Measurements from ENCODE around the gene TLNRD1.

Gene TLNRD1

GRCh38 chr15:81031203-81031602 is 30.5 kb downstream of the TLNRD1 start:
- Histone ChIP-seq H3K9ac (ENCODE audit: low read length) (no peak overlapping the region), H3K4me3 (ENCODE audit: low read length) (no peak overlapping the region), H2AFZ (ENCODE audit: low read length) (no peak overlapping the region), H3K79me2 (ENCODE audit: low read length) (no peaks in the 10 kb centered on the region), H3K27ac (ENCODE audit: low read length) (no peak overlapping the region), H3K9me3 (replicated peaks; ENCODE audit: insufficient read depth, low read length) (no peaks in the 10 kb centered on the region), H3K4me2 (ENCODE audit: low read depth, low read length) (no peak overlapping the region), H4K20me1 (ENCODE audit: insufficient read depth, low read length) (no peaks in the 10 kb centered on the region), H3K9me2 (replicated peaks; ENCODE audit: insufficient read depth, low read length) (no peaks in the 10 kb centered on the region), H3K27me3 (replicated peaks; ENCODE audit: insufficient read depth, low read length) (no peaks in the 10 kb centered on the region), H3K4me1 (ENCODE audit: low read length) (peaks cover 6% of the 10 kb centered on the region; the same call in 1 of the 2 replicates), H3K36me3 (replicated peaks; ENCODE audit: insufficient read depth, low read length) (no peaks in the 10 kb centered on the region), H3F3A (ENCODE audit: insufficient read depth, low read length) (no peaks in the 10 kb centered on the region)
- no peak for DNase-seq
- TF ChIP-seq, protein P1, sequence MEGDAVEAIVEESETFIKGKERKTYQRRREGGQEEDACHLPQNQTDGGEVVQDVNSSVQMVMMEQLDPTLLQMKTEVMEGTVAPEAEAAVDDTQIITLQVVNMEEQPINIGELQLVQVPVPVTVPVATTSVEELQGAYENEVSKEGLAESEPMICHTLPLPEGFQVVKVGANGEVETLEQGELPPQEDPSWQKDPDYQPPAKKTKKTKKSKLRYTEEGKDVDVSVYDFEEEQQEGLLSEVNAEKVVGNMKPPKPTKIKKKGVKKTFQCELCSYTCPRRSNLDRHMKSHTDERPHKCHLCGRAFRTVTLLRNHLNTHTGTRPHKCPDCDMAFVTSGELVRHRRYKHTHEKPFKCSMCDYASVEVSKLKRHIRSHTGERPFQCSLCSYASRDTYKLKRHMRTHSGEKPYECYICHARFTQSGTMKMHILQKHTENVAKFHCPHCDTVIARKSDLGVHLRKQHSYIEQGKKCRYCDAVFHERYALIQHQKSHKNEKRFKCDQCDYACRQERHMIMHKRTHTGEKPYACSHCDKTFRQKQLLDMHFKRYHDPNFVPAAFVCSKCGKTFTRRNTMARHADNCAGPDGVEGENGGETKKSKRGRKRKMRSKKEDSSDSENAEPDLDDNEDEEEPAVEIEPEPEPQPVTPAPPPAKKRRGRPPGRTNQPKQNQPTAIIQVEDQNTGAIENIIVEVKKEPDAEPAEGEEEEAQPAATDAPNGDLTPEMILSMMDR (IDR thresholded peaks at IDR 0.05; ENCODE audit: low read length): no peak
- TF ChIP-seq EZH2 (optimal IDR thresholded peaks at IDR 0.05; ENCODE audit: low read depth, low read length): no peak
- no peak for TF ChIP-seq EZH2phosphoT487 (IDR thresholded peaks at IDR 0.05; ENCODE audit: low read length)

GRCh38 chr15:81032355-81032754 is 31.6 kb downstream of the TLNRD1 start:
- Histone ChIP-seq H3F3A (ENCODE audit: insufficient read depth, low read length) (no peaks in the 10 kb centered on the region), H3K9ac (ENCODE audit: low read length) (no peak overlapping the region)

DNA sequence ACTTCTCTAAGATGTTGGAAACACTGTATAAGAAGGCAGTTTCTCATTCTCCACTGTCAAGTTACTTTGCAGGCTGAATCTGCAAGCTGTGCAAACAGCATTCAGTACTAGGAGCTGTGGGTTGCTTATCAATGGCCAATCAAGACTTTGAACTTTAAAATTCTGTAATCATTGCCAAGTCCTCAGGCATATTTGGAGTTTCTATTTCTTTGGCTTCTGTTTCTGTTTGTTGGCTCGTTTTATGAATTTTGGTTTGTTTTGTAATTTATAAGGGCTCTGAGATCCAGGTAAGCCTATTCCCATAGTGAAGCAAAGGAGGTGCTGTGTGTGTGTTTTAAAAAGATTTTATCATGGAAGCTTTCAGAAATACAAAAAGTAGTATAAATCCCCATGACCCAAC is 32.1 kb downstream of the TLNRD1 start:
- H3K4me2 ChIP-seq (ENCODE audit: low read depth, low read length): no peak overlapping the region
- H3K9me3 ChIP-seq (replicated peaks; ENCODE audit: insufficient read depth, low read length): no peaks in the 10 kb centered on the region
- DNase-seq: no peak
- TF ChIP-seq, protein P1 (IDR thresholded peaks at IDR 0.05; ENCODE audit: low read length): no peak
- TF ChIP-seq EZH2phosphoT487 (IDR thresholded peaks at IDR 0.05; ENCODE audit: low read length): no peak
- no peak for TF ChIP-seq EZH2 (optimal IDR thresholded peaks at IDR 0.05; ENCODE audit: low read depth, low read length)
- no peaks in the 10 kb centered on the region for H3K79me2 ChIP-seq (ENCODE audit: low read length)
- H3K4me3 ChIP-seq (ENCODE audit: low read length): no peak overlapping the region
- H3K9me2 ChIP-seq (replicated peaks; ENCODE audit: insufficient read depth, low read length): no peaks in the 10 kb centered on the region
- H2AFZ ChIP-seq (ENCODE audit: low read length): no peak overlapping the region
- no peak overlapping the region for H3K9ac ChIP-seq (ENCODE audit: low read length)
- H4K20me1 ChIP-seq (ENCODE audit: insufficient read depth, low read length): no peaks in the 10 kb centered on the region
- no peaks in the 10 kb centered on the region for H3K36me3 ChIP-seq (replicated peaks; ENCODE audit: insufficient read depth, low read length)
- peaks cover 6% of the 10 kb centered on the region; the same call in 1 of the 2 replicates for H3K4me1 ChIP-seq (ENCODE audit: low read length)
- H3K27me3 ChIP-seq (replicated peaks; ENCODE audit: insufficient read depth, low read length): no peaks in the 10 kb centered on the region
- H3K27ac ChIP-seq (ENCODE audit: low read length): no peak overlapping the region
- H3F3A ChIP-seq (ENCODE audit: insufficient read depth, low read length): no peaks in the 10 kb centered on the region

More at GRCh38 chr15:81032355-81032754, 31.6 kb downstream of the TLNRD1 start:
- Histone ChIP-seq H3K4me1 (ENCODE audit: low read length) (peaks cover 6% of the 10 kb centered on the region; the same call in 1 of the 2 replicates), H3K36me3 (replicated peaks; ENCODE audit: insufficient read depth, low read length) (no peaks in the 10 kb centered on the region), H3K79me2 (ENCODE audit: low read length) (no peaks in the 10 kb centered on the region), H2AFZ (ENCODE audit: low read length) (no peak overlapping the region), H3K27ac (ENCODE audit: low read length) (no peak overlapping the region), H3K9me3 (replicated peaks; ENCODE audit: insufficient read depth, low read length) (no peaks in the 10 kb centered on the region), H4K20me1 (ENCODE audit: insufficient read depth, low read length) (no peaks in the 10 kb centered on the region), H3K27me3 (replicated peaks; ENCODE audit: insufficient read depth, low read length) (no peaks in the 10 kb centered on the region), H3K9me2 (replicated peaks; ENCODE audit: insufficient read depth, low read length) (no peaks in the 10 kb centered on the region), H3K4me3 (ENCODE audit: low read length) (no peak overlapping the region), H3K4me2 (ENCODE audit: low read depth, low read length) (no peak overlapping the region)
- no peak for DNase-seq
- TF ChIP-seq EZH2phosphoT487 (IDR thresholded peaks at IDR 0.05; ENCODE audit: low read length): no peak
- TF ChIP-seq, protein P1 (IDR thresholded peaks at IDR 0.05; ENCODE audit: low read length): no peak
- no peak for TF ChIP-seq EZH2 (optimal IDR thresholded peaks at IDR 0.05; ENCODE audit: low read depth, low read length)
